ENCODE results near the gene KANK3. TPM values are rescaled to one million over a fixed set of nuclear protein-coding genes. Genes with fewer than 3 reads are reported as not detected.
"Not testable (repeated sequence)": the region's sequence is repeated elsewhere in the genome, so short reads cannot be mapped to it uniquely, and the experiment has no call there.

The KANK3 gene
- total RNA-seq, 2 experiments from 2014 or later: 0.47 to 0.64 TPM

- DNase-seq: no peak
Measured at GRCh38 chr19:8358948-8359347, 15.9 kb upstream of the KANK3 start.

GRCh38 chr19:8357007-8357521, 14.0 kb upstream of the KANK3 start:
- Mint-ChIP-seq H3K27ac (no peak overlapping the region), H3K4me3 (no peak overlapping the region), H3K9me3 (no peaks in the 10 kb centered on the region), H3K36me3 (no peaks in the 10 kb centered on the region), H3K4me1 (peaks cover 9% of the 10 kb centered on the region), H3K27me3 (peaks cover 22% of the 10 kb centered on the region)
- DNase-seq: no peak

More at GRCh38 chr19:8358948-8359347, 15.9 kb upstream of the KANK3 start:
- Mint-ChIP-seq H3K9me3 (no peaks in the 10 kb centered on the region), H3K36me3 (peaks cover 2% of the 10 kb centered on the region), H3K27me3 (peaks cover 28% of the 10 kb centered on the region), H3K4me1 (peaks cover 16% of the 10 kb centered on the region), H3K4me3 (no peak overlapping the region), H3K27ac (no peak overlapping the region)

GRCh38 chr19:8355631-8356402, 12.8 kb upstream of the KANK3 start:
- Mint-ChIP-seq H3K4me1 (peaks cover 7% of the 10 kb centered on the region), H3K4me3 (no peak overlapping the region), H3K36me3 (no peaks in the 10 kb centered on the region), H3K9me3 (no peaks in the 10 kb centered on the region), H3K27me3 (peaks cover 30% of the 10 kb centered on the region), H3K27ac (no peak overlapping the region)
- no peak for DNase-seq

DNA sequence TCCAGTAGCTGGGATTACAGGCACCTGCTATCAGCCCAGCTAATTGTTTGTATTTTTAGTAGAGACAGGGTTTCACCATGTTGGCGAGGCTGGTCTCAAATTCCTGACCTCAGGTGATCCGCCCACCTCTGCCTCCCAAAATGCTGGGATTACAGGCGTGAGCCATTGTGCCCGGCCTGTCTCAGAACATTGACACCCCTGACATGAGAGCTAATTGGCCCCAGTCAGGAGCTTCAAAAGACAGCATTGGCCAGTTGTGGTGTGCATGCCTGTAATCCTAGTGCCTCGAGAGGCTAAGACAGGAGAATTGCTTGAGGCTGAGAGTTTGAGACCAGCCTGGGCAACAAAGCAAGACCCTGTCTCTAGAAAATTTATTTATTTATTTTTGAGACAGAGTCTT, 9.8 kb upstream of the KANK3 start:
- not testable (repeated sequence) for H3K36me3 Mint-ChIP-seq, H3K9me3 Mint-ChIP-seq, H3K4me3 Mint-ChIP-seq

GRCh38 chr19:8352134-8352827, 9.2 kb upstream of the KANK3 start:
- H3K27me3 Mint-ChIP-seq: peaks cover 30% of the 10 kb centered on the region
- peaks cover 7% of the 10 kb centered on the region for H3K4me1 Mint-ChIP-seq
- H3K27ac Mint-ChIP-seq: no peak overlapping the region
- no peak overlapping the region for H3K4me3 Mint-ChIP-seq
- H3K9me3 Mint-ChIP-seq: no peaks in the 10 kb centered on the region
- no peaks in the 10 kb centered on the region for H3K36me3 Mint-ChIP-seq
- DNase-seq: no peak

More for the DNA sequence above, 9.8 kb upstream of the KANK3 start:
- not testable (repeated sequence) for DNase-seq, H3K27ac Mint-ChIP-seq, H3K4me1 Mint-ChIP-seq
- H3K27me3 Mint-ChIP-seq: peaks cover 30% of the 10 kb centered on the region

- not testable (repeated sequence) for DNase-seq
Measured at GRCh38 chr19:8349629-8350372, 6.7 kb upstream of the KANK3 start.

DNA sequence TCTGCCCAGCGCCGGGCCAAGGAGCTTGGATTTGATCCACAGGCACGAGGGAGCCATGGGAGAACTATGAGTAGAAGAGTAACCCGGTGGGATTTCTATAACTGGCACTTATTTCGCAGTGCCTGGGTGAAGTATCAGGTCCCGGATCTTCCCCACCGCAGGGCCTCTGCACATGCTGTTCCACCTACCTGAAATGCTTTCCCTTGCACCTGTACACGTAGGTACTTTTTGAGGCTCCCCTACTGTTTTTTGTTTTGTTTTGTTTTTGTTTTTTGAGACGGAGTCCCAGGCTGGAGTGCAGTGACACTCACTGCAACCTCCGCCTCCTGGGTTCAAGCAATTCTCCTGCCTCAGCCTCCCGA, 402 bp upstream of the KANK3 start:
- Mint-ChIP-seq H3K4me1 (peaks cover 9% of the 10 kb centered on the region), H3K4me3 (peak overlapping the region; percentile 77), H3K9me3 (no peaks in the 10 kb centered on the region), H3K36me3 (no peaks in the 10 kb centered on the region), H3K27ac (no peak overlapping the region), H3K27me3 (peaks cover 16% of the 10 kb centered on the region)
- DNase-seq: no peak

More at GRCh38 chr19:8349629-8350372, 6.7 kb upstream of the KANK3 start:
- not testable (repeated sequence) for H3K27ac Mint-ChIP-seq, H3K9me3 Mint-ChIP-seq, H3K36me3 Mint-ChIP-seq, H3K4me1 Mint-ChIP-seq, H3K4me3 Mint-ChIP-seq
- peaks cover 30% of the 10 kb centered on the region for H3K27me3 Mint-ChIP-seq

GRCh38 chr19:8342316-8342683, 762 bp downstream of the KANK3 start:
- DNase-seq: no peak
- peaks cover 28% of the 10 kb centered on the region for H3K27me3 Mint-ChIP-seq
- H3K27ac Mint-ChIP-seq: no peak overlapping the region
- H3K4me3 Mint-ChIP-seq: peak overlapping the region; percentile 42
- no peaks in the 10 kb centered on the region for H3K36me3 Mint-ChIP-seq
- peaks cover 9% of the 10 kb centered on the region for H3K4me1 Mint-ChIP-seq
- H3K9me3 Mint-ChIP-seq: no peaks in the 10 kb centered on the region

DNA sequence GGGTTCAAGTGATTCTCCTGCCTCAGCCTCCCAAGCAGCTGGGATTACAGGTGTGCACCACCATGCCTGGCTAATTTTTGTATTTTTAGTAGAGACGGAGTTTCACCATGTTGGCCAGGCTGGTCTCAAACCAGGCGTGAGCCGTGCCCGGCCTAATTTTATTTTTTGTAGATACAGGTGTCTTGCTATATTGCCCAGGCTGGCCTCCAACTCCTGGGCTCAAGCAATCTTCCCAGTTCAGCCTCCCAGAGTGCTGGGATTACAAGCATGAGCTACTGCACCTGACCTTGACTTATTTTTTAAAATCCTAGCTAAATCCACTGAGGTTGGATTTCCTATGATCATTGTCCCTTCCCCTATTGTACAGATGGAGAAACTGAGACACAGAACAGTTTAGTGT, 1.6 kb downstream of the KANK3 start:
- not testable (repeated sequence) for H3K27ac Mint-ChIP-seq, H3K36me3 Mint-ChIP-seq, H3K4me3 Mint-ChIP-seq, DNase-seq, H3K9me3 Mint-ChIP-seq
- H3K4me1 Mint-ChIP-seq: peaks cover 10% of the 10 kb centered on the region
- peaks cover 34% of the 10 kb centered on the region for H3K27me3 Mint-ChIP-seq

DNA sequence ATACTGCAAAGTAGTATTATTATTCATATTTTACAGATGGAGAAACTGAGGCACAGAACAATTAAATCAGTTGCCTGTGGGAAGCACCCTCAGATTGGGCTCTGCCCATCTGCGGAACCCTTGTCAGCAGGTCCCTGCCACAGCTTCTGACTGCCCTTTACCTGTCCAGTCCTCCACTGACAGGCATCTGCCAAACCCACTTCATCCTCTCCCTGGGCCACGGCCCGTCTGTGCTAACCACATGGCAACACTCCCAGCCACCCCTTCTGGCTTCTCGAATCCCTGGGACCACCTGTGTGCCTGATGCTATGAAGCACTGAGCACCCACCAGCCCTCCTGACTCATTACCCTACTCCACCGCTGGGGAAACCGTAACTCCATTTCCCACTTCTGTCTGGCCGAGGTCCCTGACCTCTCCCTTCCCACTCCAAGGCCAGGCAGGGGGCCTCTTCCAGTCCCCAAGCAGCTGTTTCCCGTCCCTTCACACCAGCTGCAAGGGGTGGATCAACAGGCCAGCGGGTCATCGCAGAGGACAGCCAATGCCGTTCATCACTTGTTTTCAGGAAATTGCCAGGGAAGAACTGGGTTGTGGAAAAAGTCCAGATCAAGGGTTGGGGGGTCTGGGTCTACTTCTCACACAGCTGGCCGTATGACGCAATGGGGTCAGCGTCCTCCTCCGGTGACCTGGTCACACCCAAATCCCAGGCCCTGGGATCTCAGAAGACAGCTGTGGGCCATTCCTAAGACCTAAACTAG, 2.5 kb downstream of the KANK3 start:
- H3K4me1 Mint-ChIP-seq: peaks cover 11% of the 10 kb centered on the region
- no peak overlapping the region for H3K27ac Mint-ChIP-seq
- DNase-seq: no peak
- H3K36me3 Mint-ChIP-seq: no peaks in the 10 kb centered on the region
- no peaks in the 10 kb centered on the region for H3K9me3 Mint-ChIP-seq
- H3K27me3 Mint-ChIP-seq: peaks cover 43% of the 10 kb centered on the region
- H3K4me3 Mint-ChIP-seq: no peak overlapping the region

GRCh38 chr19:8338835-8339234, 4.2 kb downstream of the KANK3 start:
- no peak overlapping the region for H3K4me3 Mint-ChIP-seq
- no peaks in the 10 kb centered on the region for H3K9me3 Mint-ChIP-seq
- no peak overlapping the region for H3K27ac Mint-ChIP-seq
- H3K27me3 Mint-ChIP-seq: peaks cover 50% of the 10 kb centered on the region
- no peak for DNase-seq
- no peaks in the 10 kb centered on the region for H3K36me3 Mint-ChIP-seq
- H3K4me1 Mint-ChIP-seq: peaks cover 13% of the 10 kb centered on the region

DNA sequence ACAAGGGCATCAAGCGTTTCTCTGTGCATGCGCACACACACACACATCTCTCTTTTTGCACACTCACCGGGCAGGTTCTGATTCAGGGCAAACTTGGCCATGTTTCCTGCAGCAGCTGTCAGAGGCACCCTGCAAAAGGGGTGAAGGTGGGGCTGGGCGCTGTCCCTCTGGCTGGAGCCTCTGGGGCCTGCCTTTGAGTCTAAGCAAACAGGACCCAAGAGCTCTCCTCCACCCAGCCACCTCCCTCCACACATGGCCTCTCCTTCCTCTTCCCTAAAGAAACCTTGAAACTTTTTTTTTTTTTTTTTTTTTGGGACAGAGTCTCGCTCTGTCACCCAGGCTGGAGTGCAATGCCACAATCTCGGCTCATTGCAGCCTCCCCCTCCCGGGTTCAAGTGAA, 5.3 kb downstream of the KANK3 start:
- H3K9me3 Mint-ChIP-seq: no peaks in the 10 kb centered on the region
- no peak overlapping the region for H3K4me3 Mint-ChIP-seq
- peaks cover 56% of the 10 kb centered on the region for H3K27me3 Mint-ChIP-seq
- DNase-seq: no peak
- peaks cover 11% of the 10 kb centered on the region for H3K4me1 Mint-ChIP-seq
- no peak overlapping the region for H3K27ac Mint-ChIP-seq
- H3K36me3 Mint-ChIP-seq: no peaks in the 10 kb centered on the region

- Mint-ChIP-seq H3K9me3 (no peaks in the 10 kb centered on the region), H3K27ac (no peak overlapping the region), H3K4me1 (peaks cover 8% of the 10 kb centered on the region), H3K27me3 (peaks cover 56% of the 10 kb centered on the region), H3K4me3 (no peak overlapping the region), H3K36me3 (no peaks in the 10 kb centered on the region)
- DNase-seq: no peak
Measured at GRCh38 chr19:8336660-8337059, 6.4 kb downstream of the KANK3 start.

- Mint-ChIP-seq H3K27me3 (peaks cover 55% of the 10 kb centered on the region), H3K9me3 (no peaks in the 10 kb centered on the region), H3K27ac (no peak overlapping the region)
Measured at GRCh38 chr19:8336072-8336569, 6.9 kb downstream of the KANK3 start.

More at GRCh38 chr19:8336072-8336569, 6.9 kb downstream of the KANK3 start:
- peak overlapping the region; percentile 40 for H3K4me3 Mint-ChIP-seq
- H3K36me3 Mint-ChIP-seq: no peaks in the 10 kb centered on the region
- DNase-seq: no peak
- peaks cover 7% of the 10 kb centered on the region for H3K4me1 Mint-ChIP-seq
